NCI-H1930 (cell line): ENCODE results near the gene ATG14.
"Not testable (repeated sequence)": the region's sequence is repeated elsewhere in the genome, so short reads cannot be mapped to it uniquely, and the experiment has no call there.

Experiments
- DNase-seq, 2 experiments: peaks; one replicate each; lab custom pipeline; 2025; lab: John Stamatoyannopoulos, UW

Gene ATG14

GRCh38 chr14:55433880-55434804 is 22.5 kb upstream of the ATG14 start:
- no peak for DNase-seq

GRCh38 chr14:55432628-55433027 is 21.0 kb upstream of the ATG14 start:
- no peak for DNase-seq

- no peak for DNase-seq
Observed at GRCh38 chr14:55430024-55430690, 18.5 kb upstream of the ATG14 start.

GRCh38 chr14:55427439-55427838 is 15.8 kb upstream of the ATG14 start:
- DNase-seq, result no peak

GRCh38 chr14:55426891-55427290 is 15.3 kb upstream of the ATG14 start:
- no peak for DNase-seq

GRCh38 chr14:55425091-55425490 is 13.5 kb upstream of the ATG14 start:
- DNase-seq, result no peak

- DNase-seq, result no peak
Observed at GRCh38 chr14:55423969-55424368, 12.3 kb upstream of the ATG14 start.

GRCh38 chr14:55422338-55422737 is 10.7 kb upstream of the ATG14 start:
- not testable (repeated sequence) for DNase-seq

- DNase-seq, result no peak
Observed at GRCh38 chr14:55419663-55420062, 8.0 kb upstream of the ATG14 start.

- DNase-seq, result no peak
Observed at GRCh38 chr14:55418411-55418810, 6.8 kb upstream of the ATG14 start.

GRCh38 chr14:55417955-55418354 is 6.3 kb upstream of the ATG14 start:
- no peak for DNase-seq

- peak; percentile 26 to 49 for DNase-seq
Observed at GRCh38 chr14:55416866-55417265, 5.2 kb upstream of the ATG14 start.

- DNase-seq, result no peak
Observed at GRCh38 chr14:55414551-55414950, 2.9 kb upstream of the ATG14 start.

- no peak for DNase-seq
Observed at GRCh38 chr14:55412676-55413075, 1.0 kb upstream of the ATG14 start.

GRCh38 chr14:55410876-55411275 is 754 bp downstream of the ATG14 start:
- no peak for DNase-seq

- no peak for DNase-seq
Observed at GRCh38 chr14:55404173-55404854, 7.3 kb downstream of the ATG14 start.

GRCh38 chr14:55401751-55402150 is 9.9 kb downstream of the ATG14 start:
- DNase-seq, result no peak

GRCh38 chr14:55399852-55400251 is 11.8 kb downstream of the ATG14 start:
- no peak for DNase-seq

- no peak for DNase-seq
Observed at GRCh38 chr14:55399183-55399582, 12.4 kb downstream of the ATG14 start.

GRCh38 chr14:55398679-55399078 is 13.0 kb downstream of the ATG14 start:
- DNase-seq, result no peak

GRCh38 chr14:55389330-55389729 is 22.3 kb downstream of the ATG14 start:
- DNase-seq, result no peak

- no peak for DNase-seq
Observed at GRCh38 chr14:55388160-55388559, 23.5 kb downstream of the ATG14 start.

GRCh38 chr14:55387121-55387520 is 24.5 kb downstream of the ATG14 start:
- no peak for DNase-seq
